Keratinocyte (primary cell): ENCODE measurements around the gene B3GNT4.

Experiments used
- EZH2 ChIP-seq: IDR thresholded peaks from one replicate; pipeline ENCODE4 v1.6.1; 2012; ENCODE audit warnings: inconsistent platforms, mild to moderate bottlenecking, low read length, moderate library complexity
- TF ChIP-seq, protein P1 (sequence below), 3 experiments: IDR thresholded peaks in 1 of 3; conservative IDR thresholded peaks in 1 of 3; optimal IDR thresholded peaks in 1 of 3; 2 replicates in 2 of 3; 3 replicates in 1 of 3; pipeline versions ENCODE3 to v1.5.1; 2011; ENCODE audit warnings: low read length in 3 of 3, mild to moderate bottlenecking in 3 of 3, moderate library complexity in 2 of 3, control low read depth in 1 of 3, inconsistent platforms in 1 of 3; ENCODE audit not compliant: insufficient read depth in 2 of 3; ENCODE audit errors: extremely low read depth in 1 of 3

- TF ChIP-seq, protein P1, sequence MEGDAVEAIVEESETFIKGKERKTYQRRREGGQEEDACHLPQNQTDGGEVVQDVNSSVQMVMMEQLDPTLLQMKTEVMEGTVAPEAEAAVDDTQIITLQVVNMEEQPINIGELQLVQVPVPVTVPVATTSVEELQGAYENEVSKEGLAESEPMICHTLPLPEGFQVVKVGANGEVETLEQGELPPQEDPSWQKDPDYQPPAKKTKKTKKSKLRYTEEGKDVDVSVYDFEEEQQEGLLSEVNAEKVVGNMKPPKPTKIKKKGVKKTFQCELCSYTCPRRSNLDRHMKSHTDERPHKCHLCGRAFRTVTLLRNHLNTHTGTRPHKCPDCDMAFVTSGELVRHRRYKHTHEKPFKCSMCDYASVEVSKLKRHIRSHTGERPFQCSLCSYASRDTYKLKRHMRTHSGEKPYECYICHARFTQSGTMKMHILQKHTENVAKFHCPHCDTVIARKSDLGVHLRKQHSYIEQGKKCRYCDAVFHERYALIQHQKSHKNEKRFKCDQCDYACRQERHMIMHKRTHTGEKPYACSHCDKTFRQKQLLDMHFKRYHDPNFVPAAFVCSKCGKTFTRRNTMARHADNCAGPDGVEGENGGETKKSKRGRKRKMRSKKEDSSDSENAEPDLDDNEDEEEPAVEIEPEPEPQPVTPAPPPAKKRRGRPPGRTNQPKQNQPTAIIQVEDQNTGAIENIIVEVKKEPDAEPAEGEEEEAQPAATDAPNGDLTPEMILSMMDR (optimal IDR thresholded peaks at IDR 0.05 in 1 of 3, IDR thresholded peaks at IDR 0.05 in 1 of 3, conservative IDR thresholded peaks at IDR 0.05 in 1 of 3; ENCODE audit: extremely low read depth in 1 of 3, insufficient read depth in 2 of 3, low read length in 3 of 3): no peak
- no peak for TF ChIP-seq EZH2
Observed at GRCh38 chr12:122238861-122239260, 35.4 kb downstream of the B3GNT4 start.
